ENCODE results near the gene BPIFB1.
A peak's percentile ranks its signal among the peaks of the same experiment; 100 is the strongest.

Gene BPIFB1

GRCh38 chr20:33273117-33273851, 9.7 kb upstream of the BPIFB1 start:
- no peak for DNase-seq

- no peak for DNase-seq
These were observed 7.8 kb upstream of the BPIFB1 start for GRCh38 chr20:33275215-33275614.

GRCh38 chr20:33275871-33276270, 7.1 kb upstream of the BPIFB1 start:
- DNase-seq: no peak

DNA sequence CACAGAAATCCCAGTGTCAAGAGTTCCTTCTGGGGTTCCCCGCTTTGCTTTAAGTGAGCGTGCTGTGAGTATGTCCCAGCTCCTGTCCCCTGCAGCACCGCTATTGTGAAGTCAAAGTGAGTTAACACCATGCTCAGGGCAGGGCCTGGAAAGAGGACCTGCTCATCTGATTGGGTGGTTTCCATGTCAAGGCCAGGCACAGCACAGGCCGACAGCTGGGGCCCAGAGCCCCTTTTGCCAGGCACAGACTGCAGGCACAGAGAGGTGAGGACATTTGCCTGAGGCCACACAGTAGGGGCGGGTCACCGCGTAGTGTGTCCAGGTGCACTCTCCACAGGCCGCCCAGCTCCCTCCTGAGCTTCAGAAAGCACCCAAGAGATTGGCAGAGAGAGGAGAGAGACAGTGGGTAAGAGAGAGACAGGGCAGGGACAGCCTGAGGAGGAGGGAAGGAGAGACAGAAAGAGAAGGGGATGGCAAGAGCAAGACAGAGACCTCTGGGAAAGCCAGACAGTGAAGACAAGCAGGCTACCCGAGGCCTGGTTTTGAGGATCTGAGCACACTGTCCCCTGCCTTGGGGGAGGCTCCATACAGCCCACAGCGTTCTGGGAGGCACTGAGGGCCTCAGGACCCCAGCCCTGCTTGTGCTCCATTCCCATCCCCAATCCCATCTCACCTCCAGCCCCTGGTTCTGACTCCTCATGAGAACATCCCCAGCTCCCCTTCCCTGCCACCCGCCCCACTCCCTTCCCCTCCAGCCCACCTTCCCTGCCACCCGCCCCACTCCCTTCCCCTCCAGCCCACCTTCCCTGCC, 6.5 kb upstream of the BPIFB1 start:
- no peak for DNase-seq

DNA sequence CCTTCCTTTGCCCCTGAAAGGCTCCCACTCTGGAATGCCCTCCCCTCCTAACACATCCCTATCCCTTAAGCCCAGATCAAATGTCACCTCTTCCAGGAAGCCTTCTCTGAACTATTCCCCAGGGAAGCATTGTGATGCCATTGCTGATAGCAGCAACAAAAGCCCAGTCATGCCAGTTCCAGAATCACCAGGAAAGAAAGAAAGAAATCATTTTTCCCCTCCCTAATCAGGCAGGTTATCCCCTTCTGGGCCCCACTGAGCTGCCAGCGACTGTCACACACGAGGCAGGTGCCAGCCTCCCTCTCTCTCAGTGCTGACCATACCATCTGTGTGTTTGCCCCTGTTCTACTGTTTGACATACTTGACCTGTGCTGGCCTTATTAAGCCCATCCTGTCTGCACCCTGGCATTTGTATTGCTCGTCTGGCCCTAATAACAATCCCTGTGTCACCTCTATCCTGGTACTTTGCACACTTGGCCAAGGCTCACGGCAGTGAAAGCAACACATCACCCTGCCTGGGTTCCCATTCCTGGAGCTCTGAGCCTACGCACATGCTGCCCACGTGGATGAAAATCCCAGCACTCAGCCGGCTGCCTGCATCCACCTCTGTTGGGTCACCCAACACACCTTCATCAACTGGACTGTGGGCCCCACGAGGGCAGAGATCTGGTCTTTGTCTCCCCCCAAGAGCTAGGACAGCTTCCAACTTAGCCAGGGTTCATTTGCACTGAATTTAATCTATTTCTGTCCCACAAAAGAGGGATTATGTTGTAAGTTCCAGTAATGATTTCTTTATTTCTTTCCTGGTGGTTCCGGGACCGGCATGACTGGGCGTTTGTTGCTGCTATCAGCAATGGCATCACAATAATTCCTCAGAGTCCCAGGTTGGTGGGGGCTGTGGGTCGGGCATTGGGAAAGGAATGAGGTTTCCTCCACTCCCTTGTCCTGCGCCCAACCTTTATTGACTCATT, 5.3 kb upstream of the BPIFB1 start:
- no peak for DNase-seq

DNA sequence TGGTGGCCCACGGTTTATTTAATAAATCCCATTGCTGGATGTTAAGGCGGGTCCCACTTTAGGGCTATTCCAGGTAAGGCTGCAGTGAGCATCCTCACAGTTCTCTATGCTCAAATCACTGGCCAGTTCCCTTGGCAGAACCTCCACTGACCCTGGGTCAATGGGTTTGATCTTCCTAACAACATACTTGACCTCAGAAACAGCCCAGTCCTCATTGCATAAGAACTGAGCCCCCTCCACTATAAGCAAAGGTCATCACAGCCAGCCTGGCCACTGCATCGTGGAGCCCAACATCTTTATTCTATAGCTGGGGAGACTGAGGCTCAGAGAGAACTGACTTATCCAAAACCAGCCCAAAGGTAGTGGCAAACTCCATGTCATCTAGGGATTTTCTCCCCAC, 4.3 kb upstream of the BPIFB1 start:
- no peak for DNase-seq

- no peak for DNase-seq
These were observed 3.6 kb upstream of the BPIFB1 start for GRCh38 chr20:33279261-33279910.

DNA sequence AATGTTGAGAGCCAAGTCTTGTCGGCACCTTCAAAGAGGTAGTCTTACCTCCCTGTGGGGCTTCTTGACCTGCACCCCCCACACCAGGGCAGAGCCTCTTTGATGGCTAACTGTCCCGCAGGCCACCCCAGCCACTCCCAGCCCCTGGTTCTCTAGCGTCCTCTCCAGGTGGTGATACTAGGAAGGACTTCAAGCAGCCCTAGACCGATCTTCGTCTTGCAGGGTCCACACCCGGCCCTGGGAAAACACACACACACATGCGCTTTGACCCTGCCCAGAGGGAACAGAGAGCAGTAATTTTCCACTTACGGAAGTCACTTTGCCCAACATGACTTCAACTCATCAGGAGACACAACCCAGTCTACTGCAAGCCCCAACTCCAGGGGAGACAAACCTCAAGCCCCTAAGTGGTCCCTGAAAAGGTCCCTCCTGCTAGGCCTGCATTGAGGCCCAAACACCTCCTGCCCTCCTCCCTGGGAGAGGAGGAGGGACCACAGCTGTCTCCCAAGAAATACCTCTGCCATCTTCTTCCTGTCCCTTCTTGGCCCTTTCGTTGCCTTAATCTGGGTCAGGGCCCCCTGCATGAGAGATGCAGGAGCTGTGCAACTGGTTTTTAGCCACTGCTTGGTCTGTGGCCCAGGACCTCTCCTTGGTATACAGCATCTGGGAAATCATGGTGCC, 2.9 kb upstream of the BPIFB1 start:
- DNase-seq: no peak

GRCh38 chr20:33280775-33281174, 2.2 kb upstream of the BPIFB1 start:
- no peak for DNase-seq

DNA sequence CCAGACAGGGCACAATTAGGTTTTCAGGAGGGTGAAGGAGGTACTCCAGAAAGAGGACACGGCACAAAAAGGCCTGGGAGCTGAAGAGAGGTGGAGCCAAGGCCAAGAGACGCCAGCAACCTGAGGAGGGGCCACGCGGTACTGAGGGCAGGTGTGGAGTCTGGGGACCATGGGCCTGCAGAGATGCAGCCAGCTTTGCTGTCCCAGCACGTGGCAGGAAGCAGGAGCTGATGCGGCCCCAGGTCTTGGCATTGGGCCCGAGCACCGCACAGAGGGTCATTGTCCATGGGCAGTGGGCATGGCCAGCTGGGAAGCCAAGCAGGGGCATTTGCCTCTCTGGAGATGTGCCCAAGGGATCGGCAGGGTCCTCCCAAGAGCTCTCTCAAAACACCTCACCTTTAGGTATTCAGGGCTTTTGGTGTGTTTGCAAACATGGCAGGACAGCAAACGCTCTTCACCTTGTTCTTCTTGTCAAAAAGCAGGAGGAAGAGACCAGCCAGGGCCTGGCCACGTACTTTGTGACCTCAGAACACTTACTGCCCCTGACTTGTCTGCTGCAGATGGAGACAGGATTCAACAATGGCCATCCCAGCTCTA, 1.4 kb upstream of the BPIFB1 start:
- no peak for DNase-seq

DNA sequence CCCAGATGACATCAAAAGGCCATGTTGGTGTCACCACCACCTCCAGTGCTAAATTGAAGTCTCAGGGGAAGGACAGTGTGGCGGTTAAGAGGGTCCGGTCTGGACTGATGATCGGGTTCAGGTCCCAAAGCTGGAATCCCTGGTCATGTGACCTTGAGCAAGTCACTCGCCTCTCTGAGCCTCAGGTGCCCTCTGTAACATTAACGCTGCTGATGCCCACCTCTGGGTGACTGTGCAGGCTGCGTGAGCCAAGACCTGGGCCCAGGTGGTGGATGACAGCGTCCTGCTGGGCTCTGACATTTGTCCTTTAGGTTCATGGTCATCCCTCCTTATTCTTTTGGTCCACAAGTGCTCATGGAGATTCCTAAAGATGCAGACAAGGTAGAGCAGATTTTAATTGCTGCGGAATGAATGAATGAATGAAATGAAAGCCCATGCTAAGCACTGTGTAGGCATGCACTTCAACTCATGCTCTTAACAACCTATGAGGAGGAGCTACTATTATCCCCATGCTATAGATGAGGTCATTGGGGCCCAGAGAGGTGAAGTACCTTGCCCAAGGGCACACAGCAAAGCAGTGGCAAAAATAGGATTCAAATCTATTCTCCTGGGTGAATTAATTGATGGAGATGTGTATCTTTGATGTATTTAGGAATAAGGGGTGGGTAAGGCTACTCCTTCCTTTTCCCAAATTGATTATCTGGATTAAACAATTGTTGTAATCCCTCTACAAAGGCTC, 649 bp upstream of the BPIFB1 start:
- DNase-seq: no peak

DNA sequence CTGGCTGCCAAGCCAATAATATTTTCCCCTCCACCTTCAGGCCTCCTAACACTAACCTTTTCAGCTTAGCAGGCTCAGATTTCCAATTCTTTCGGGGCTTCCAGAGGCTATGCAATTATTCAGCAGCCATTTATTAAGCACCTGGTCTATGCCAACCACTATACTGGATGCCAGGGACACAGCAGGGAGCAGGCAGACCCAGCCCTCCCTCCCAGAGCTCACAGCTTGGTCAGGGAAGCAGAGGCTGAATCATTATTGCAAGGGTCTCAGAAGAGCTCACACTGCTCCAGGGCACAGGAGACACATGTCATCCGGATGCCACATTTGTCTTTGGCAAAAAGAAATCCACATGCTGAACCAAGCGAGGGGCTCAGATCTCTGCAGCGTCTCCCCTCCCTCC, 1.3 kb downstream of the BPIFB1 start:
- no peak for DNase-seq

DNA sequence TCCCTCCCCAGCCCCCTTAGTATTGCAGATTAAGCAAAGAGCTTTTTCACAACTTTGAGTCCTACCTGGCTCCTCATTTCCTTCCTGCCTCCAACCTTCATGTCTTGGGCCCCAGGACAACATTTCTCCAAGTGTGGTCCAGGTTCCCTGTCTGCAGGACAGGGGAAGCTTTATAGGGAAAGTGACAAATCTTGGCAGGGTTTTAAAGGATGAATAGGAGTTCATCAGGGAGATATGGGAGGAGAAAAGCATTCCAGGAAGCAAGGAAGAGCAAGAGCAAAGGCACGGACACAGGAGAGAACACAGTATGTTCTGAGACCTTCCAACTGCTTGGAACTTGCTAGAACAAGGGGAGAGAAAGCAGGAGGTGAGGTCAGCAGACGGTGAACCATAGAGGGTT, 1.9 kb downstream of the BPIFB1 start:
- DNase-seq: no peak

DNA sequence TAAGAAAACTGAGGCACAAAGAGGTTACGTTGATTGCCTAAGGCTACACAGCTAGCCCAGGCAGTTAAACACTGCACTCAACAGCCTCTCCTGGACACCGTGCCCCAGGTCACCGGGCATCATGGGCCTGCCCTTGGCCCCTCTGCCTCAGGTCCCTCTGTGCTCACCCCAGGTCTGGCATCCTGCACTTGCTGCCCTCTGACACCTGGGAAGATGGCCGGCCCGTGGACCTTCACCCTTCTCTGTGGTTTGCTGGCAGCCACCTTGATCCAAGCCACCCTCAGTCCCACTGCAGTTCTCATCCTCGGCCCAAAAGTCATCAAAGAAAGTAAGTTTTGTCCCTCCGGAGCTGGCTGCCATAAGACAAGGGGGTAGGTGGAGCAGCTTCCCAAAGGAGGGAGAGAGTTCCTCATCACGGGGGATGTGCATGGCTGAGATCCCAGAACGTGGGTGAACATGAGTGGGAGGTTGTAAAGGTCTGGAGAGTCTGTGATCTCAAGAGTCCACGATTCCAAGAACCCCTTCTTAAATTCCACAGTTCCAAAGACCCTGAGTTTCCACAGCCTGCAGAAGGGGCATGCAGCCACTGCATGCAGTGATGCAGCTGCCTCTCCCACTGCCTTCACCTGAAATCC, 3.0 kb downstream of the BPIFB1 start:
- DNase-seq: no peak

DNA sequence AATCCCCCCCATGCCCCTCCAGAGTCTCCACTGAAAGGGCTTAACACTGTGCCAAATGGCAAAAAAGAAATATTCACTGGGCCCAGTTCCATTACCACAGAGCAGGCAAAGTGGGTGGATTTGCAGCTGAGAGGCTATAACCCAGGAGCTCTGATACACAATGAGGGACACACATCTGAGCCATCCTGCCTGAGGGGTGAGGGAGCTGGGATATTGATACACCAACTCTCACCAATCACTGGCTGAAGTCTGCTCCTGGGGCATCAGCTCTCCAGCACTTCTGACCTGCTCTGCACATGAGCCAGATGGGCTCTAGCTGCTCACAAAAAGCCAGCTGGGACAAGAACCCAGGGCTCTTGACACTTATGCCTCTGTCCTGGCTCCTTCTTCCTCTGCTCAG, 4.9 kb downstream of the BPIFB1 start:
- DNase-seq: no peak

DNA sequence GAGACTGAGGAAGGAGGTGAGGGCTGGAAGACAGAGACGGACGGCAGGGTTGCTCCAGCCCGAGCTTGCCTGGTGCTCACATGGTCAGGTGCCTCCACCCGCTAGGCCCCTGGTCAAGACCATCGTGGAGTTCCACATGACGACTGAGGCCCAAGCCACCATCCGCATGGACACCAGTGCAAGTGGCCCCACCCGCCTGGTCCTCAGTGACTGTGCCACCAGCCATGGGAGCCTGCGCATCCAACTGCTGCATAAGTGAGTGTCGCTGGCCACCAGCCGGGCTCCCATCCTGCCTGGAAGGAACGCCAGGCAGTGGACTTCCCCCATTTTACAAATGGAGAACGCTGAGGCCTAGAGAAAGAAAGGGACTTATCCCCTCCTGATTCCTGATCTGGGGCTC, 7.8 kb downstream of the BPIFB1 start:
- DNase-seq: no peak

- no peak for DNase-seq
These were observed 8.4 kb downstream of the BPIFB1 start for GRCh38 chr20:33291416-33291815.

DNA sequence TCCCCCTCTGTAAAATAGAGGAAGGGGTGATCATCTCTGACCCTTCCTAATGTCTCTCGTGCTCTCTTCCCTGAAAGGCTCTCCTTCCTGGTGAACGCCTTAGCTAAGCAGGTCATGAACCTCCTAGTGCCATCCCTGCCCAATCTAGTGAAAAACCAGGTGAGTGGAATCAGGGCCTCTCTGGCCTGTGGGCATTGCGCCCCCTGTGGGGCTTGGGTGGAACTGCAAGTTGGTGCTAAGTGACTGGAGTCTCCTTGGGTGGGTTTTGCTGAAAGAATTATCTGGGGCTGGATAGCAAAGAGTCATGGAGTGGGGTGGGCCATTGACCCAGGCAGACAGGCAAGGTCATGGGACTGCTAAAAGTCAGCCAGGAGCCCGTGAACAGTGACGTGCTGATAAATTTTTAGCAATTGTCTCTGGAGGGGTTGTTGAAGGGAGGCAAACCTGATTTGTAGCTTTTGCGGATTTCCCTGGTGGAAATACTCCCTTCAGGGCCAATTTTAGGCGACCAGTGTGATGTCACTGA, 8.9 kb downstream of the BPIFB1 start:
- peak; percentile 51 for DNase-seq

DNA sequence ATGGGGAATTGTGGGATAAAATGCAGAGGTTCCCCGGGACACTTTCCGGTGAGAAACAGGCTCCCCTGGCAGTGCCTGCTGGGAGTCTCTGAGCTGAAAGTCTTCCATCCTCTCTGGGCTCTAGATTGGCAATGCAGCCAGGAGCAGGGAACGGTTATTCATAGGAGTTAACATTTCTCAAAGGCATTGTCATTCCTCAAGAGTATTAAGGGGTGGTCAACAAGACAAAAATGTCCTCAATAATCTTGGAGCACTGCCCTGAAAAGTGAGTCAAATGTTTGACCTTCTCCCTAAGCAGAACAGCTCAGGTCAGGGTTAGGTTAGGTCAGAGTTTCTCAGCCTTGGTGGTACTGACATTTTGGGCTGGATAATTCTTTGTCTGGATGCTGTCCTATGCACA, 13.2 kb downstream of the BPIFB1 start:
- no peak for DNase-seq

DNA sequence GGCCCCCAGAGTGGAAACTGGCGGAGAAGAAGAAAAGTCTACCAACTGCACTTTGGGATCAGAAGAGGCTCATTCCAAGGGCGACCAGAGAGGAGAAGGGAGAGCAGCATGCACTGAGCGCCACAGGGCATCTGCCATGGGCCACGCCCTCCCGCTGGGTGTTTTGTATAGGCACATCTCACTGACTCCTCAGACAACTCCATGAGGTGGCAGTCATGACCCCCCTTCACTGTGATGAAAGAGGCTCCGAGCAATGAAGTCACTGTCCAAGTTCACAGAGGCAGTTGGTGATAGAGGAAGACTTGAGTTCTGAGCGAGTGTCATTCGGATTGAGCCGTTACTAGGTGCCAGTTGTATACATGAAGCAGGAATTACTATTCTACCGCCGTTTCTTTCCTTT, 15.4 kb downstream of the BPIFB1 start:
- no peak for DNase-seq
